Smooth muscle cell (in vitro differentiated cells): ENCODE results near the gene ADORA1. TPM values are rescaled to one million over a fixed set of nuclear protein-coding genes. Genes with fewer than 3 reads are reported as not detected.

Experiments used
- DNase-seq: peaks from one replicate; lab custom pipeline; 2025; ENCODE audit not compliant: unreplicated experiment; lab: John Stamatoyannopoulos, UW
- H2AFZ ChIP-seq: fragments of 200-600 bp; sonication (generic); 2 replicates; pipeline ENCODE4 v1.6.0; 2016; ENCODE audit warnings: antibody characterized with exemption, low read depth, mild to moderate bottlenecking
- H3F3A ChIP-seq: fragments of 200-600 bp; sonication (generic); 2 replicates; pipeline ENCODE4 v1.6.0; 2017; ENCODE audit warnings: antibody characterized with exemption, low read depth
- H3K27ac ChIP-seq: fragments of 200-600 bp; sonication (generic); 2 replicates; pipeline ENCODE4 v1.5.1; 2016; ENCODE audit warnings: low read depth, mild to moderate bottlenecking
- H3K27me3 ChIP-seq: fragments of 200-600 bp; sonication (generic); 2 replicates; pipeline ENCODE4 v1.6.1; 2016; ENCODE audit warnings: low read depth, mild to moderate bottlenecking
- H3K36me3 ChIP-seq: fragments of 200-600 bp; sonication (generic); 2 replicates; pipeline ENCODE4 v1.5.1; 2016; ENCODE audit warnings: low read depth
- H3K4me1 ChIP-seq: fragments of 200-600 bp; sonication (generic); 2 replicates; pipeline ENCODE4 v1.5.1; 2016; ENCODE audit warnings: low read depth
- H3K4me2 ChIP-seq: fragments of 200-600 bp; sonication (generic); 2 replicates; pipeline ENCODE4 v1.6.0; 2016; ENCODE audit warnings: mild to moderate bottlenecking
- H3K4me3 ChIP-seq: fragments of 200-600 bp; sonication (generic); 2 replicates; pipeline ENCODE4 v1.5.1; 2016; ENCODE audit warnings: mild to moderate bottlenecking
- H3K79me2 ChIP-seq: fragments of 200-600 bp; sonication (generic); 2 replicates; pipeline ENCODE4 v1.6.0; 2016; ENCODE audit warnings: low read depth, mild to moderate bottlenecking
- H3K9ac ChIP-seq: fragments of 200-600 bp; sonication (generic); 2 replicates; pipeline ENCODE4 v1.6.0; 2016; ENCODE audit warnings: low read depth
- H3K9me3 ChIP-seq: fragments of 200-600 bp; sonication (generic); replicated peaks from 2 replicates; pipeline ENCODE4 v1.5.1; 2016; ENCODE audit warnings: low read depth
- H4K20me1 ChIP-seq: fragments of 200-600 bp; sonication (generic); 2 replicates; pipeline ENCODE4 v1.6.0; 2016; ENCODE audit warnings: low read depth
- WGBS: methylation state at CpG from one replicate; pipeline ENCODE4 v1.1.7; 2016; ENCODE audit warnings: low lambda C conversion rate; 5-methylcytosine and 5-hydroxymethylcytosine counted together
- polyA plus RNA-seq: library from polyadenylated mRNA; unstranded; fragments of >200 nt; fragmentation: Nextera tagmentation; extraction: Ambion mirVana; gene quantifications from 2 replicates; pipeline ENCODE4 v1.2.1, GENCODE V29; 2016
- total RNA-seq: library from RNA; depleted of rRNA; stranded (reverse); fragments of >200 nt; gene quantifications from 2 replicates; pipeline ENCODE4 v1.2.3, GENCODE V29; 2014
- TF ChIP-seq, protein P1 (sequence below): fragments of 200-600 bp; sonication (generic); IDR thresholded peaks from 2 replicates; pipeline ENCODE4 v1.5.1; 2017; ENCODE audit warnings: borderline replicate concordance, mild to moderate bottlenecking, antibody characterized with exemption; ENCODE audit not compliant: insufficient read depth, poor library complexity, severe bottlenecking

ADORA1 gene
- total and polyA plus RNA-seq, 2 experiments from 2014 or later, result 16.0 to 18.0 TPM

DNA sequence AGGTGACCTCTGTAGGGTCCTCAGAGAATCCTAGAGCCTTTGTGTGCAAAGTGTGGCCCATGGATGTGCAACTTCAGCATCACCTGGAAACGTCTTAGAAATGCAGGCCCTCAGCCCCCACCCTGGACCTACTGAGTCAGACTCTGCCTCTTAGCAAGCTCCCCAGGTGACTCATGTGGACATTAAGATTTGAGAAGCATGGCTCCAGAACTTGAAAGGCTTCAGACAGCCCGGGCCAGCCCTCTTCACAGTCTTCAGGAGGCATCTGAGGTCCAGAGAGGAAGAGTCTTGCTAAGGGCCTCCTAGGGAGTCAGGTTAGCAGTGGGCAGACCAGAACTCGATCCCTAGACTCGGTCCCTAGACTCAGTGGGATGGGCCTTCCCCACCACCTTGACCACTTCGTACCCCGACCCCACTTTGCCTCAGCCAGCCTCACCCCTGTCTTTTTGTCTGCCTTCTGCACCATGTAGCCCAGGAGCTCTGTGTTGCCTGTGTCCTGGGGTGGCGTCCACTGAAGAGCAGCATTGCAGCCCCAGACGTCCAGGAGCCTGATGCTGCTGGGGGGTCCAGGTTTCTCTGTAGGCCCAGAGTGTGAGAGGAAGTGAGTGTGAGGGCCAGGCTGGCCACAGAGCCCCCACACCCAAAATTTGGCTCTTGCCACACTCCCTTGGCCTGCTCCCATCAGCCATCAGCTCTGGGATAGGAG is 43.3 kb downstream of the ADORA1 start:
- no peak overlapping the region for H3K4me2 ChIP-seq
- no peaks in the 10 kb centered on the region for H4K20me1 ChIP-seq
- H3K4me1 ChIP-seq, result no peaks in the 10 kb centered on the region
- H3K9me3 ChIP-seq, result no peaks in the 10 kb centered on the region
- DNase-seq, result no peak
- H3K9ac ChIP-seq, result no peak overlapping the region
- TF ChIP-seq, protein P1, sequence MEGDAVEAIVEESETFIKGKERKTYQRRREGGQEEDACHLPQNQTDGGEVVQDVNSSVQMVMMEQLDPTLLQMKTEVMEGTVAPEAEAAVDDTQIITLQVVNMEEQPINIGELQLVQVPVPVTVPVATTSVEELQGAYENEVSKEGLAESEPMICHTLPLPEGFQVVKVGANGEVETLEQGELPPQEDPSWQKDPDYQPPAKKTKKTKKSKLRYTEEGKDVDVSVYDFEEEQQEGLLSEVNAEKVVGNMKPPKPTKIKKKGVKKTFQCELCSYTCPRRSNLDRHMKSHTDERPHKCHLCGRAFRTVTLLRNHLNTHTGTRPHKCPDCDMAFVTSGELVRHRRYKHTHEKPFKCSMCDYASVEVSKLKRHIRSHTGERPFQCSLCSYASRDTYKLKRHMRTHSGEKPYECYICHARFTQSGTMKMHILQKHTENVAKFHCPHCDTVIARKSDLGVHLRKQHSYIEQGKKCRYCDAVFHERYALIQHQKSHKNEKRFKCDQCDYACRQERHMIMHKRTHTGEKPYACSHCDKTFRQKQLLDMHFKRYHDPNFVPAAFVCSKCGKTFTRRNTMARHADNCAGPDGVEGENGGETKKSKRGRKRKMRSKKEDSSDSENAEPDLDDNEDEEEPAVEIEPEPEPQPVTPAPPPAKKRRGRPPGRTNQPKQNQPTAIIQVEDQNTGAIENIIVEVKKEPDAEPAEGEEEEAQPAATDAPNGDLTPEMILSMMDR, result no peak
- H3K36me3 ChIP-seq, result no peaks in the 10 kb centered on the region
- no peaks in the 10 kb centered on the region for H3K79me2 ChIP-seq
- no peak overlapping the region for H3K4me3 ChIP-seq
- H2AFZ ChIP-seq, result no peak overlapping the region
- H3K27me3 ChIP-seq, result no peaks in the 10 kb centered on the region
- WGBS, result 91% methylated on average over 8 of the region's 8 CpGs
- no peak overlapping the region for H3K27ac ChIP-seq
- no peaks in the 10 kb centered on the region for H3F3A ChIP-seq

DNA sequence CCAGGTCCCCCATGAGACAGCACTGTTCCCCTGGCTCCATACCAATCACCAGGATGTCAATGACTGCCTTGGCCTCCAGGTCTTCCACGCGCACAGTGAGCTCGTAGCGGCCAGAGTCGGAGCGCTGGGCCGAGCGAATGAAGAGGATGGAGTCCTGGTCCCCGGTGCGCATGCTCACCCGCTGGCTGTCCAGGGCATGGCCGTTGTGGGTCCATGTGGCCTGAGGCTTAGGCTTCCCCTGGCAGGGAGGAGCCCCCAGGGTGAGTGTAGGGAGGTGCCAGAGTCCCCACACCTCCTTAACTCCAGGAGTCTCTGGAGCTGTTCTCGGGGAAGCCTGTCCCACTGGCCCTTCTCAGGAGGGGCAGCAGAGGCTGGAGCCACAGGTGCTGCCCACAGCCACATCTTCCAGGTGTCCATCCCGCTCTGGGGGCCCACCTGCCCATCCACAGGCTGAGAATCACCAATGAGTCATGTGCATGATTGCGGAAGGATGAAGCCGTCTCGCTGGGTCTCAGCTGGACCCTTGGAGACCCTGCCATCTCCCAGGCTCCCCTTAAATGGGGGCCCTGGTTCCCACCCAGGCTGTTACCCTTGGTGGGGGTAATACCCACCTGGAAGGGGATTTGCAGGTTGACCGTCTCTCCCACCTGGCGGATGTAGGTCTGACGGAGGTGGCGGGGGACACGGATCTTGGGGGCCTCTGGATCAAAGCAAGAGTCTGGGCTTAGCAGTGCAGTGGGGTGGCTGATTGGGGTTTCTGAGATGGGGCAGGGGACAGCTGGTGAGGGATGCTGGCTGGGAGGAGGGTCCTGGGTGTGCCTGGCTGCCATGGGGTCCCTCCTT is 44.0 kb downstream of the ADORA1 start:
- Histone ChIP-seq H3K36me3 (no peaks in the 10 kb centered on the region), H3K4me3 (no peak overlapping the region), H2AFZ (no peak overlapping the region), H3K9me3 (no peaks in the 10 kb centered on the region), H3K9ac (no peak overlapping the region), H3K27ac (no peak overlapping the region), H3K4me1 (no peaks in the 10 kb centered on the region), H4K20me1 (no peaks in the 10 kb centered on the region), H3K27me3 (no peaks in the 10 kb centered on the region), H3K79me2 (no peaks in the 10 kb centered on the region), H3K4me2 (no peak overlapping the region), H3F3A (no peaks in the 10 kb centered on the region)
- no peak for DNase-seq
- TF ChIP-seq, protein P1, result no peak
- WGBS, result 96% methylated on average over 22 of the region's 22 CpGs

DNA sequence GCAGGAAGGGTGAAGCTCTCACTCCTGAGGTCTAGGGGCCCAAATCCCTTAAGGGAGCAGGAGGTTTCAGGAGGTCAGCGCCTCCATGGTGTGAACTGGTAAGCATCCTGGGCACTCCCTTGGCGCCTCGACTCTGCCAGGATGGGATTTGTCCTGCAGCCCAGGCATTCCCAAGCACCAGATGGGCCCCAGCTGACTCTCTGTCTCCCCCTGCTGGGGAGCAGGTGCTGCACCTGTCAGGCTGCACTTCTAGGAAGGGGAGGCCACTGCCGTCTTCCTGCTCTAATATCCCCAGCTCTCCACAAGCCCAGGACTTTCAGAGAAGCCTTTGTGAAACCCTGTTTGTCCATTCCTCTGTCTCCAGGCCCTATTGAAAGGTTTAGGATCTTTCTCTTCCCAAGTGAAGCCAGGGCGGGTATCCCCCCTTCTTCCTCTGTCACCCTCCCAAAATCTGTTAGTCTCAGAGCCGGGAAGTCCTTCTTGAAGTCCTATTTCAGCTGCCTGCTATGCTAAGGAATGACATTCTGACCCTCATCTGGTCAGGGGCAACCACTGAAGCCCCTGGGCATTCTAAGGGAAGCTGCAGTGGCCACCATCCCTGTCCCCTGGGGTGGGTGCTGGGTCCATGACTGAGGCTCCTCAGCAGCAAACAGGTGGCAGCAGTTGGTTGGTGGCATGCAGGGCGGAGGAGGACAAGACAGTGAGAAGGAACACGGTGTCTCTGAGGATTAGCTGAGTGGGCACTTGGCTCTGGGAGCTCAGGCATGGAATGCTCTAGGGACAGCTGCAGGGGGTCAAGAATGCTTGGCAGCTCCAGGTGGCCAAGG is 44.9 kb downstream of the ADORA1 start:
- Histone ChIP-seq H3K9me3 (no peaks in the 10 kb centered on the region), H4K20me1 (no peaks in the 10 kb centered on the region), H3K4me3 (no peak overlapping the region), H3F3A (peaks cover 7% of the 10 kb centered on the region), H3K9ac (no peak overlapping the region), H3K4me2 (no peak overlapping the region), H3K27ac (no peak overlapping the region), H3K79me2 (no peaks in the 10 kb centered on the region), H3K36me3 (no peaks in the 10 kb centered on the region), H2AFZ (no peak overlapping the region), H3K27me3 (no peaks in the 10 kb centered on the region), H3K4me1 (peaks cover 7% of the 10 kb centered on the region)
- DNase-seq, result no peak
- TF ChIP-seq, protein P1, result peak; percentile 68
- 62% methylated on average over 8 of the region's 8 CpGs for WGBS
